Eye (tissue), 1 donor: Measurements from ENCODE around the gene PRKG1.
"Not testable (repeated sequence)": the region's sequence is repeated elsewhere in the genome, so short reads cannot be mapped to it uniquely, and the experiment has no call there.

Experiments used
- DNase-seq: peaks from one replicate; pipeline ENCODE4 v3.0.0-alpha.2; 2015

PRKG1 gene

DNA sequence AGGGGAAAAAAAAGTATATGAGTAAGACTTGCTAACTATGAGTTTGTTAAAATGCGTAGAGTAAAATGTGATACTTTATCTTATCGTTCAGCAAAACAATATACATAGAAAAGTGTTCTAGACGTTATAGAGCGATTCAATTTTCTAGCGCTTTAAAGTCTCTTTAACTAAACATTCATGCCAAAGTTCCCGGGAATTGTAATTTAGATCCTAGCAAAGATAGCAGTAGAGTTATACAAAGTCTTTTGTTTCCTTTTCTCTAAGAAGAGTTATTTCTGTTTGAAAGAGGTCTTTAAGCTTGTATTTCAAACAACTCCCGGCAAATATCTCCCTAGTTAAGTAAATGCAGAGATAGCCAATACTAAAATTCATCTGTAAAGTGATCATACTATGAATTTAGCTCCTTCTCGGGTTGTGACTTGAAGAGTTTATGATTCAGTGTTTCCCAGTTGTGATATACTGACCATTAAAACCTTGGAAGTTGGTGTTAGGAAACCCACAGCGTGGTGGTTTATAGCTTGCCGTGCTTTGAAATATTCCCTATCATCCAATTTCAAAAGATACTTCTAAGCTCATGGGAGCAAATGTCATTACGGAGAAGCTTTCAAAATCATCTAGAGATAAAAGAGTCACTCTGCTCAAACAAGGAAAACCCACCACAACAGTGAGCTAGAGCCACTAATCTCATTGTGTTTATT lies 453.4 kb downstream of the PRKG1 start:
- DNase-seq = no peak

DNA sequence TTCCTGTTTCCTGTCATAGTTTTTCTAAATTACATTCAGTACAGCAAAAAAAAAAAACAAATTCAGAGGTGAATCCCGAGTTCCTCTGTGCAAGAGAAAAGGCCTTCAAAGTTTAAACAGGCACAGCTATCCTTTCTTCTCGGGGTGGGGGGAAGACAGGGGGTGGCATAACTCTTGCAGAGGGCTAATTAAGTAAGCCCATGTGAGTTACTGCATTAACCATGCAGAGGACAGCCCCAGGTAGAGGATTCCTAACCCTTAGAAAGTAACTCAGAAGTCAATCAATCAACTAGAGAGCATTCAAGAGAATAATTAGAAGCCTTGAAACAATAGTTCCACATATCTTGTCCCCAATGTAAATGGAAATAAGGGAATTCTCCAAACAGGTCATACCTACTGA lies 454.2 kb downstream of the PRKG1 start:
- DNase-seq = no peak

GRCh38 chr10:51530541-51530940 lies 456.3 kb downstream of the PRKG1 start:
- peak; percentile 14 for DNase-seq

- no peak for DNase-seq
These were observed 457.8 kb downstream of the PRKG1 start for GRCh38 chr10:51532044-51532443.

DNA sequence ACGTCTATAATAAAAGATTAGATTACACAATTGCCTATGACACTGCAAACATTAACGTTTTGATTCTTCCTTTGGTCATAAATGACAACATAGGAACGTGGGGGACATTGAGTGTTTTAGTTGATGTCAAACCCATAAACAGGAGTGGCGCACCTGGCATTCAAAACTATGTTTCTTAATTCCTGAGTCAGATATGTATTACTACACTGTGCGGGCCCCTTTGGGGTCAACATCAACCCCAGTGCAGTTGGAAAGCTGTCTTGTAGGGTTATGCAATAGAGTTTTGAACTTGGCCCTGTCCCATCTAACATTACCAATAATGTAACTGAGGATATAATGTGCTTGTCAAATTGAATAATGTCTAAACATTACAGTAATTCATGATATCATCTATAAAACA lies 468.6 kb downstream of the PRKG1 start:
- no peak for DNase-seq

DNA sequence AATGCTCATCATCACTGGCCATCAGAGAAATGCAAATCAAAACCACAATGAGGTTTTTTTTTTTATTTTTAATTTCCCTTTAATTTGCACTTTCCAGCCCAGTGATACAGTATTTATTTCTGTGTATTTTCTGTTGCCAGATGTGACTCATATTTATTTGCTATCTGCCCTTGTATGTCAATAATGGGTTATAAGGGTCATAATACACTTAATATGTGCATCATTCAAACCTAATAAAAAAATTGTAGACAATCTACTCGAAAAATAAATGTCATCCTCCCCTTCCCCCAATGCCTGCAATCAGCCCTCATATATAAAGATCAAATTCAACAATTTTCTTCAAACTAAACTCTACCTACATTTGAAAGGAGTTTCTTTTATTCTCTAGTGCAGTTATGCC lies 470.6 kb downstream of the PRKG1 start:
- DNase-seq = no peak

- DNase-seq = no peak
These were observed 473.7 kb downstream of the PRKG1 start for GRCh38 chr10:51547941-51548340.

DNA sequence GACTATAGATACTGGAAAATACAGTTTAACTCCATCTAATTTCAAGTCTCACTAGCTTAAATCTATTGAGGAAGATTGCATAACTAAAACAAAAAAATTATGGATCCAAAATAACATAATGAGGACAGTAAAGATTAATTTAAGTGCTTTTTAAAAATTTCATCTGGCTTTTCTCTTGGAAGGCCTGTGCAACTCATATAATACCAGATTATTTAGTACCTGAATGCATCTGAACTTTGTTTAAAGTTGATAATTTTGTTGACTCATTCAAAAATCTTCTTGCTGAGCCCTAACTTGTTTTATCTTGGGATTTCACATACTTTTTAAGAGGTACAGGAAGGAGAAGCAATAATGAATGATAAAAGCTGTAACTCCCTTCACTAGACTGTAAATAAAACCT lies 478.6 kb downstream of the PRKG1 start:
- DNase-seq = no peak

DNA sequence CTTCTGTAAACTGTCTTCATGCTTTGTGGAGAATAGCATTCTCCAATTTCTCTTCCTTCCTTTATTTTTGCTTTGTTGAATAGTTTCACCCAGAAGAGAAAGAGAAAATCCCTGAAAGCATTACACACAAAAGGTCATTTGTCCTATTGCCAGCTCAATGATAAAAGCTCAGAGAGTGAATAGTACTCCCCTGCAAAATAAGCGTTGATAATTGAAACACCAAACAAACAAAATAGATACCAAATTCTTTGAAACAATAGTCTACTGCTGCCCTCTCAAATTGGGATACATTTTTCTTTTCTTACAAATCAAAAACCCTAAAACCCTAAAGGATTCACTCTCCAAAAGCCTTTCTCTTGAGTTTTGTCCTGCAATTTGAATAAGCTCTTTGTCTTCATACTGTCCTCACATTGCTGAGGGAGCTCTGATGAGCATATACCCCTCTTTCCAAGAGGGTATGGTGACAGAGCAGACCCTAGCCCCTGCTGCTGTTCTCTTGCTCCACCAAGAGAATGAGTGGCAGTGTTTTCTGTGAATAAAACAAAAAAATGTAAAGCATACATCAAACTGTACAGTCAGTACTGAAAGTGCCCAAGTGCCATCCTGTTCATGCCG lies 490.7 kb downstream of the PRKG1 start:
- no peak for DNase-seq

DNA sequence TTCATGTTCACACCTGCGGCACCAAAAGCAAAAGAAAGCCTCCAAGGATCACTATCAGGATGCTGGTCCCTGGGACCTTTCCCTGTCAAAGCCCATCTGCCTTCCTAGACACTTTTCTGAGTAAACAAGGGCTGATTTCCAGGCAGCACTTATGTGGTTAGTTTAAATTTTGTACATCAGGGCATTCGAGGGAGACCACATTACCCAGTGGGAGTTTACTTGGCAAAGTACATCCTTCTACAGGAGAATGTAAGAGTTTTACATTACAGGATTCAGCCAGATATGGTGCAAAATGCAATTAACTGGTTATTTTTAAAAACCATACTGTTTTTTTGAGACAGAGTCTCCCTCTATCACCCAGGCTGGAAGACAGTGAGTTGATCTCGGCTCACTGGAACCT lies 493.0 kb downstream of the PRKG1 start:
- DNase-seq = no peak

- DNase-seq = no peak
These were observed 495.2 kb downstream of the PRKG1 start for GRCh38 chr10:51569467-51569866.

- no peak for DNase-seq
These were observed 500.2 kb downstream of the PRKG1 start for GRCh38 chr10:51574248-51575048.

- not testable (repeated sequence) for DNase-seq
These were observed 506.9 kb downstream of the PRKG1 start for GRCh38 chr10:51581196-51581595.

GRCh38 chr10:51583976-51584375 lies 509.7 kb downstream of the PRKG1 start:
- no peak for DNase-seq

DNA sequence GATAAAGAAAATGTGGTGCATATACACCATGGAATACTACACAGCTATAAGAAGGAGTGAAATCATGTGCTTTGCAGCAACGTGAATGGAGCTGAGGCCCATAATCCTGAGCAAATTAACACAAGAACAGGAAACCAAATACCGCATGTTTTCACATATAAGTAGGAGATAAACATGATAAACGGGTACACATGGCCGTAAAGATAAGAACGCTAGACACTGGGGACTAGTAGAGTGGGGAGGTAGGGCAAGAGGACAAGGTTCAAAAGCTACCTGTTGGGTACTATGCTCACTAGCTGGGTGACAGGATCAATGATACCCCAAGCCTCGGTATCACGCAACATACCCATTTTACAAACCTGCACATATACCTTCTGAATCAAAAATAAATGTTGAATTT lies 511.5 kb downstream of the PRKG1 start:
- DNase-seq = no peak

GRCh38 chr10:51588984-51589383 lies 514.7 kb downstream of the PRKG1 start:
- DNase-seq = no peak

DNA sequence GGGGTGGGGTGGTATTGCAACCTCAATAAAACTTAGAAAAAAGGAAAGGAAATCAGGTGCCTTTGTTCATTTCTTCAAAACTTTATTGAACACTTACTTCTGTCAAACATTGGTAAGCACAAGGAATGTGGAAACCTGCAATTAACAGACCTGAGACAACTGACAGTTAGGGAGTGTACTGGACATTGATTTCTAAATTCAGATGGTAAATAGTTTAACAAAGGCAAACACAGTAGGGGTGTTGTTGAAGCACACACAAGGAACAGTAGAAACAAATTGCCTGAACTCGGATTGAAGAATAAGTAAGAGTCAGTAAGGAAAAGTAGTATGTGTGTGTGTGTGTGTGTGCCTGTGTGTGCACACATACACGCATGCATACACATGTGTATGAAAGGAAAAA lies 516.5 kb downstream of the PRKG1 start:
- DNase-seq = no peak

- DNase-seq = no peak
These were observed 522.4 kb downstream of the PRKG1 start for GRCh38 chr10:51596695-51597094.

- DNase-seq = no peak
These were observed 525.4 kb downstream of the PRKG1 start for GRCh38 chr10:51599647-51600046.

GRCh38 chr10:51602326-51602725 lies 528.0 kb downstream of the PRKG1 start:
- DNase-seq = no peak

DNA sequence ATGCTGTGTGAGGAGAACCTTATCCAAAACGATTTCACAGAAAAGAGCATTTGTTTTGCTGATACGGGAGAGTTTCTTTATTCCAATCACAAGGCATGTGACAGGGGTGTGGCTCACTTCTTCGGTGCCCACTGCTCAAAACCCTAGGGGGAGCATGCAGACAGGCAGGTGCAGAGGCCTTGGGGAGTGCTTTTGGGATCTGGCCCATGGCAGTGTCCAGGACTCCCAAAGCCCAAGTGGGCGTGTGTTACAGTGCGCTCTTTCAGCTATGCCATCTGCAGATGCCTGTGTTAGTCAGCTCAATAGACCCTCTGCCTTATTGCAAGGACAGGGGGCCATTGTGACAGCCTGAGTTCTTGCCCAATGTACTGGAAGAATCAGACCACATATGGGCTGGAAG lies 530.3 kb downstream of the PRKG1 start:
- no peak for DNase-seq

GRCh38 chr10:51606825-51607462 lies 532.7 kb downstream of the PRKG1 start:
- DNase-seq = no peak

- no peak for DNase-seq
These were observed 533.2 kb downstream of the PRKG1 start for GRCh38 chr10:51607463-51607835.

DNA sequence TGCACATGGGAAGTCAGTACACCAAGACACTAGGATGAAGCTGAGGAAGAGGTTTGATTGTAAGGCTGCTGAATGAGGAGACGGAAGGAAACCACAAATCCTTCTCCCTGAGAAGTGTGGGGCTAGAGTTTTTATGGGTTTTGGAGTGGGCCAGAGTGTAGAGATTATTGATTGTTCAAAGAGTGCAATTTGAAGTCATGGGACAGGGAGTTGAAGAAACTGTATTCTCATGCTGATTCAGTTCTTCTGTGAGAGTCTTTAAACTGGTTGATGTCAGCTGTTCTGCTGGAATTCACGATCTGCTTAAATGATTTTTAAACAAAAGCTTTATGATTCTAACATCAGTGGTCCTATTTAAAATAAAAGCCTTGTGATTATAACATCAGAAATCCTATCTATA lies 533.9 kb downstream of the PRKG1 start:
- no peak for DNase-seq
